Omental fat pad (tissue), 4 donors: ENCODE results near the gene SIPA1L3. TPM values are rescaled to one million over a fixed set of nuclear protein-coding genes. Genes with fewer than 3 reads are reported as not detected.

Experiments used
- ATAC-seq: fragments of 150-250 bp; one replicate; pipeline ENCODE4 v1.9.1; 2016; ENCODE audit warnings: mild to moderate bottlenecking, moderate library complexity; ENCODE audit not compliant: low FRiP score
- DNase-seq: peaks from one replicate; pipeline ENCODE4 v3.0.0-alpha.2; 2019; ENCODE audit warnings: low spot score
- CTCF ChIP-seq, 3 donors: fragments of 450-650 bp; IDR thresholded peaks; one replicate each; pipeline ENCODE4 v1.5.1; 2016 to 2017; ENCODE audit warnings: antibody characterized with exemption in 3 of 3, mild to moderate bottlenecking in 3 of 3, moderate library complexity in 2 of 3
- total RNA-seq, 4 donors: library from RNA; depleted of rRNA; stranded (reverse); fragments of >200 nt; gene quantifications; one replicate each; pipeline ENCODE4 v1.1.0, GENCODE V29; 2016

SIPA1L3 gene
- total RNA-seq, 4 donors from 2014 or later: 8.9 to 14.7 (median 12.0) TPM

DNA sequence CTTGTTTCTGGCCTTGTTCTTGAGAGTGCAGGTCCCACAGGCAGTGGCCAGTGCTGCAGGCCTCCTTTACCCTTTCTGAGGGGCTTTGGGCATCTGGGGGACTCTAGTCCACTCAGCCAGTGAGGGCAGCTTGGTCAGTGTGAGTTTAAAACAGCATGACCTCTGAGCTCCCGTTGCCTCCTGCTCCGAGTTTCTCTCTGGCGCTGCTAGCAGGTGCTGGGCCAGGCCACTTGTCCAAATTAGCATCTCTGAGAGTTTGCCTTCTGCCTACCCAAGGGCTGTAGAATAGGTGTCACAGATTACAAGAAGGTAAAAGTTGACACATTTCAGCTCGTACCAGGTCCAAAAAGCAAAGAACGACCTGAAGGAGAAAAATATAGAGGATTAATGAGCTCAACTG is 105.9 kb downstream of the SIPA1L3 start:
- no peak for DNase-seq
- no peak for ATAC-seq
- no peak for TF ChIP-seq CTCF (IDR thresholded peaks at IDR 0.05)

DNA sequence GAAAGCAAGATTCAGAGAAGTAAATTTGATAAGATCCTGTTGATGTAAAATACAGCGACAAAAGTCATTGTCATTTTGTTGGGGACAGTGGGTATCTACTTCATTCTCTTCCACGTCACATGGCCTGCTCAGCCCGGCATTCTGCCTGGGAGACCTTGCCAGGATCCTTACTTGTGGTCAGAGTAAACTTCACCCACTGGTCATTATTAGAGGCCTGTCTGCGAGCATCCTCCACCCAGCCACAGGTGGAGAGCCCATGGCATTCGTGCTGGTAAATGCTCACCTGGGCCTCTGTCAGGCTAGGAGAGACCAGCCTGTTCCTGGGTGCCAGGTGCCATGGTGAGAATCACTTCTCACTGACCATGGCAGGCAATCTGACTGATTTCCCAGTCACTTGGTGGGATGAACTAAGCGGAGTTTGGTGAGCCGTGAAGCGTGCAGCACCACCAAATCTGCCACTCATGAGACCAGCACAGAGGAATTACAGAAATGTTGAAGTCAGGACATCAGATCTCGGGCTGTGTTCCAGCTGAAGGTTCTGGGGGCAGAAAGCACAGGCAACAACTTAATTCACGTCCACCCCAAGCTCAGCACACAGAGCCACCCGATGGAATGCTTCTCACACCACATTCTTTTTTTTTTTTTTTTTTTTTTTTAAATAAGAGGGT is 107.0 kb downstream of the SIPA1L3 start:
- DNase-seq (no peak), ATAC-seq (no peak)
- no peak for TF ChIP-seq CTCF (IDR thresholded peaks at IDR 0.05)

- no peak for TF ChIP-seq CTCF (IDR thresholded peaks at IDR 0.05)
- no peak for DNase-seq
- ATAC-seq: no peak
Observed at GRCh38 chr19:38015216-38015615, 108.2 kb downstream of the SIPA1L3 start.

- no peak for DNase-seq
- no peak for ATAC-seq
- no peak for TF ChIP-seq CTCF (IDR thresholded peaks at IDR 0.05)
Observed at GRCh38 chr19:38015761-38016160, 108.8 kb downstream of the SIPA1L3 start.

DNA sequence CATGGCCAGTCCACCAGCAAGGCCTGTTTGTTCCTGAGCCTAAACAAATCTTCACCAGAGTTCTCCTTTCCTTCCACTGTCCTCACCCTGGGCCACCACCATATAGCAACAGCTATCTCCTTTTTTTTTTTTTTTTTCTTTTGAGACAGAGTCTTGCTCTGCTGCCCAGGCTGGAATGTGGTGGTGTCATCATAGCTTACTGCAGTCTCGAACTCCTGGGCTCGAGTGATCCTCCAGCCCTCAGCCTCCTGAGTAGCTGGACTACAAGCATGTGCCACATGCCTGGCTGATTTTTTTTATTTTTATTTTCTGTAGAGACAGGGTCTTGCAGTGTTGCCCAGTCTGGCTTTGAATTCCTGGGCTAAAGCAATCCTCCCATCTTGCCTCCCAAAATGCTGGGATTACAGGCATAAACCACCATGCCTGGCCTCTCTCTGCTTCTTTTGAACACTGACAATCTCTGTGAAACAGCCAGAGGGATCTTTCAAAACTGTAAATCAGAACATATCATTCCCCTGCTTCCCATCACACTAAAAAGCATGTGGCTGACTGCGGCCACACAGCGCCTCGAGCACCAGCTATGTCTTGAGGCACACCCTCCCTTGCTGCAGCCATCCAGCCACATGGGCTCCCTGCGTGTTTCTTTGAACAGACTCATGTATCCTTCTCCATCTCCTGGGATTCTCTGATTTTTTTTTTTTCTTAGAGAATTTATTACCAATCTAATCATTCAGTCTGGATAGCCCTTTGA is 110.6 kb downstream of the SIPA1L3 start:
- DNase-seq: no peak
- TF ChIP-seq CTCF (IDR thresholded peaks at IDR 0.05): no peak
- no peak for ATAC-seq

DNA sequence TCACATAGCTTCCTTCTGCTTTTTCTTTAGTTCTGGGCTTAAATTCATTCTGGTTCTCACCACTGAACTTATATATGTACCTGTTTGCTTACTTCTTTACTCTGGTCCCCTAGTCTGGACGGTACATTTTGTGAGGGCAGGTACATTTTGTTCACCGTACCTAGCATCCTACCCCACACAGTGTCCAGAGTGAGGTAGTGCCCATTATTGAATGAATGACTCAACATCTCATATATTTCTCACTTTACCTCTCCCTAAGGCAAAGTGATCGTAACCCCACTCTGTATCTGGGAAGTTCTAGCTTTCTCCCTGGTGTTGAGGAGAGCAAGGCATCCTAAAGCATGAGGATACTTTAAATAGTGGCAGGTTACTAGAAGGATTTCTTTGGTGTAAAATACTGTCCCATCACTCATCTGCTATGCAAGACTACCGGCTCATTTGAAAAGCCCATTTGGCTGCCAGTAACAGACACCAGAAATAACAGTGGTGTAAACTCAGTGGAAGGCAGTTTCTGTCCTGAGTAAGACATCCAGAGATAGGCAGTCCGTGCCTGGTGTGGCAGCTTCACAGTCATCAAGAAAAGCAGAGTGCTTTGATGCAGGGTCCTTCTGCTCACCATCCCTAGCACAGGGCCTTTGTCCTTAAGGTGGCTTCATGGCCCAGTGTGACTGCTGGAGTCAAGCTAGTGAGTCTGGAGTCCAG is 111.8 kb downstream of the SIPA1L3 start:
- ATAC-seq (no peak), DNase-seq (no peak)
- TF ChIP-seq CTCF (IDR thresholded peaks at IDR 0.05): no peak
